GM21529 (cell line): ENCODE results near the gene XDH.

Source experiments
- ATAC-seq: cut with Tn5 transposase; IDR thresholded peaks from one replicate; pipeline ENCODE4 v1.9.1; 2021; ENCODE audit not compliant: unreplicated experiment

XDH gene

DNA sequence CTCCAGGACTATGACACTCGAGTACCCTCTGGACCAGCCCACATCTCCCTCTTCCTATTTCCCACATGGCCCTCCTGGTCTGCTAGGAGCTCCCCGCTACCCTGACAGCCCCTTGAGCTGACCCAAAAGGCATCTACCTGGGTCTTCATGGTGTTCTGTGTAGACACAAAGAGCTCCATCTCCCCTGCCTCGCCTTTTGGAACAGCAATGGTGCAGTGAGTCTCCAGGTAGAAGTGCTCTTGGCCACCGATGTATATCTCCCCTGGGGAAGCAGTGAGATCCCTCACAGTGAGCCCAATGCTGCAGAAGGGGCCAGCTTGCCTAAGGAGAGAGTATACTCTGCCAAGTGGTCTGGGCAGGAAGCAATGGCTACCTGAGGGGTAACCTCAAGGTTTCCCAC lies 47.8 kb downstream of the XDH start:
- ATAC-seq = no peak

DNA sequence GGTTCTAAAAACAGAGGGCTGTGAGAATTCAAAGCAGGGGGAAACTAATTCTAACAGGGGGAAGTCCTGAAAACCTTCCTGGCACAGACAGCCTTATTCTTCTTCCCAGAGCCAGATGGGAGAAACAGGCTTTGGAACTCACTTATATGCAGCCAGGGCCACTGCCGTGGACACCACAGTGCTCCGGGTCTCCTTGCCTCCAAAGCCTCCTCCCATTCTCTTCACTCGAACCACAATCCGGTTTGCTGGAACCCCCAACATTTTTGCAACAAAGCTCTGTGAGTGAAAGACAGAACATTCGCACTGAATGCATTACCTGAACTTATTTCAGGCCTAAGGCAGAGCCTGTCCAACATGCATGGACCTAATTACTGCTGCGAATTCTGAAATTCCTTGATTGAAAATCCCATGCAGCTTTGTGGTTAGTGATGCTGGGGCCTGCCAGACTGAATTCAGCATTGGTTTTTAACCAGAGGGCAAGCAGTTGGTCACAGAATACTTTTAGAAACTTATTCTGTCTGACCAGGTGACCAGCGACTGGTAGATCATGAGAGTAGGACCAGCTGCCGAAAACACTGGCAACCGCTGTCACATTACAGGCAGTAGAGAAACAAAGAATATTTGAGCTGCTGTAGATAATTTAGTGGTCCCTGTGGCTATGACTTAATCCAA lies 48.6 kb downstream of the XDH start:
- no peak for ATAC-seq

DNA sequence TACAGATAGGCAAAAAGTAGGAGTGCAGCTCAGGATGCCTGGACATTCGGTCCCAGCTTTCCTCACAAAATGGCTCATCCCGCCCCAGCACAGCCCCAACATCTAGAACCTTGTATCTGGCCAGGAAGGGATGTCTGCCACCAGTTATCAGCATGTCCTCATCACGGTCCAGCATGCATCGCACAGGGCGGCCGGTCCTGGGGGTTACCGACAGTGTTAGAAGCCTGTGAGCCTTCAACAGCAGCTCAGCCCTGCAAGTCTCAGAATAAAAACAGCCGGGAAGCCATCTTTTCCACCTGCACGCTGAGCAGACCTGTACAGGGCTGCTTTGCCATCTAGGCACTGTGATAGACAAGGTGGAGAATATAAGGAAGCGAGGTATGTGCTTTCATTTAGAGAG lies 49.2 kb downstream of the XDH start:
- no peak for ATAC-seq

DNA sequence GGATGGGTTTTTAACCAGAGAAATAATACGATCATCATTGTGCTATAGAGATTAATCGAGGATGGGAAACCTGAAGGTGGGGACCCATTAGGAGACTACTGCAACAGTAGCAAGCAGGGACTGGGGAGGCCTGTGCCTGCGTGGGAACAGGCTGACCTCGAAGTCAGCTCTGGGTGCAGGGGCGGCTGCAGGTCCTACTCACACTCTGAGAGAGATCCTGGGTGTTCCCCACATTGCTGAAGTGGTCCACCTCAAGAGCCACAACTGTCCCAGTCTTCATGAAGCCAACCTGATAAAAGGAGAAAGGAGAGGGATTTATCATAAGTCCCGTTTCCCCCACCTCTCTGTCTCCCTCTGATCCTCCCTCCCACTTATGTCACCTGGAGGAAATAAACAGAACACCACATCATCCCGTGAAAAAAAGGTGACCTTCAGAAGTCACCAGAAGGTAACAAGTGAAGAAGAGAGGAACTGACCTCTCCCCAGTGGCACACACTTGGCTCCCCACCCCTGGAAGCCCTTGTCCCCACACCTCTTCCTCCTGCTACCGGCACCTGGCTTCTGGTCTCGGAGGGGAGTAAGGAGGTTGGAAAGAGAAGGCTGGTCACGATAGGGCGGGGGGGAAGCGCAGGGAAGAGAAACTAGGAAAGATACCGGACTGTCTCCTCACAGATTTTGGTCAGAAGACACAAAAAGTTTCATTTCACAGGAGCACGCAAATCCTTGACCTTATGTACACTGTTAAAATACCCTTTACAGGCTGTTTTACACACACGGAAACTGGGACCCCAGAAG lies 50.4 kb downstream of the XDH start:
- no peak for ATAC-seq

DNA sequence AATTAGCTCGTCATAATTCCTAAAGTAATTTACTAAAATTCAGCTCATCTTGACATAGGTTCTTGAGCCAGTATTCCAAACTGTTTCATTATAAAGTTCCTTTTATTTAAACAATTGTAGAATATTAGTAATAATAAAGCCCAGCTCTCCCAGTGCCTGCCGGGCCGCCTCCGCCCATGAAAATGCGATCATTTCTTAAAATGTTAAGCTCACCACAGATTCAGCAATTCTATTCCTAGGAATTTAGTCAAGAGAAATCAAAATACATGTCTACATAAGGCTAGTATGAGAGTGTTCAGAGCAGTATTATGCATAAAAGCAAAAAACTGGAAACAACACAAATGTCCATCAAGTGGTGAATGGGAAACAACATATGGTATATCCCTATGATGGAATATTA lies 52.0 kb downstream of the XDH start:
- ATAC-seq = no peak

DNA sequence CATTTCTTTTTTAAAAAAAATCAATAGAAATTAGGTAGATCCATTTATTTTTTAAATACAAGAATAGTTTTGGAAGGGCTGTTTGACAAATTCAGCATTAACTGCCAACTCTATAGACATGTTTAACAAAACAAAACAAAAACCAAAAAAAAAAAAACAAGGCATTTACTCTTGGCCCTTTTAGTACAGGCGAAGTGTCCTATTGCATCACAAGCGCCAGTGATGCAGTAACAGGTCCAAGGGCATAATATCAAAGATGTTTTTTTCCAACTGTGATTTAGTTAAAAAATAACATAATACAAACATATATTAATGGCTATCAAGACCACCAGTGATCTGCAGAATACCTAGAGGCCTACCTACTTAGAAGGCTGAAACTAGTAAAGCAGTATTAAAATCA lies 55.3 kb downstream of the XDH start:
- no peak for ATAC-seq

DNA sequence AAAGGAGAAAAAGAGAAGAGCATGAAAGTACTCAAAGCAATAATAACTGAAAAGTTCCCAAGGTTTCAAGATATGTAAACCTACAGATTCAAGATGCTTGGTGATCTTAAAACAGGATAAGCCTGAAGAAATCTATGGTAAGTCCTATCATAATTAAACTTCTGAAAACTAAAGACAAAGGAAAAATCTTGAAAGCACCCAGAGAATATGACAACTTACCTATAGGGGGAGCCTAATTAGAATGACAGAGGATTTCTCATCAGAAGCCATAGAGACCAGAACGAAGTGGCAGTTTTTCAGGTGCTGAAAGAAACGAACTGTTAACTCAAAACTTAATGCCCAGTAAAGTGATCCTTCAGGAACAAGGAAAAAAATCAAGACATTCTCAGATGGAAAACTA lies 59.7 kb downstream of the XDH start:
- ATAC-seq = no peak

DNA sequence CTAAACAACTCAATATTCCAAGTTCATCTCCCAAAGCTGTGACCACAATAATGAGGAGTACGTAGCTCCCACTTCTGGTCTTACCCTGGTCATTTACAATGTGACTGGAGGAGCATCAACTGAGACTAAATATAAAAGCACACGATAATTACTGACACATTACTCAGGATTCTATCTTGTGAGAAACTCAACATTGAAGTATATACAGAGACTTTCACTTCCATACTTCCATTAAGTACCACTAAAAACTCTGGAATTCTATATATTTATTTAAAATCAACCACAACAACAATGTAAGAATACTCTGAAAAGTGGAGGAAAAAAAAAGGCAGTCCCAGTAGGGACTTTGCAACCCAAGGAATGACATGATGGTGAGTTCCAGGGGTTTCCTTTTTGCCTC lies 61.4 kb downstream of the XDH start:
- no peak for ATAC-seq

DNA sequence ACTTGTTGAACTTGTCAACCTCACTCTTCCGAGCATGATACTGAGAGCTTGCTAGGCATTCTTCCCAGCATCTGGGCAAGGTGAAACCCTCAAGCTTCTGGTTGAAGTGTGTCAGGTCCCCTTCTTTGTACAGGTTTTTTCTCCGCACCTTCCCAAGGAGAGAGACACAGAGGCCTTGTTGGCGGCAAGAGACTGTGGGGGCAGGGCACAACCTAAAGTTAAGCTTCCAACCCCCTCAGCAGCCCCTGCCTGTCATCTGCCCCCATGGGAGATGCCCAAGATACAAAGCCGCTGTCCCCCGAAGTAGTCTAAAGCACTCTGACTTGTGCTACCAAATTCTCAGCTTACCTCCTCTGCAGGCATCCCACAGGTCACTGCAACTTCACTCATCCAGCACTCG lies 64.9 kb downstream of the XDH start:
- ATAC-seq = no peak

DNA sequence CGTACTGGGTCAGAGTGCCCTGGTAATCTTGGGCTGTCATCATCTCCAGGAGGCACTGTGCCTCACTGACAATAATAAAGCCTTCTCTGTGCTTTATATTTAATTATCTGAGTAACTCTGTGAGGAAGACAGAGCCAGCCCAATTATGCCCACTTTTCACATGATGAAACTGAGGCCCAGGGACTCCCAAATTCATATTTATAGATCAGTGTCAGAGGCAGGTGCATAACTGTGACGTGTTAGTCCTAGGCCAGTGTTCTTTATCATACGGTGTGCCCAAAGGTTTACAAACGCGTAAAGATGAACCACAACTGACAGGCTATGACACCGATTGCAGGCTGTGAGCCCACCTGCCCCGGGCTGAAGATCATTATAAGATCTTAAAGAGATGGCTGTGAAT lies 65.4 kb downstream of the XDH start:
- ATAC-seq = no peak

DNA sequence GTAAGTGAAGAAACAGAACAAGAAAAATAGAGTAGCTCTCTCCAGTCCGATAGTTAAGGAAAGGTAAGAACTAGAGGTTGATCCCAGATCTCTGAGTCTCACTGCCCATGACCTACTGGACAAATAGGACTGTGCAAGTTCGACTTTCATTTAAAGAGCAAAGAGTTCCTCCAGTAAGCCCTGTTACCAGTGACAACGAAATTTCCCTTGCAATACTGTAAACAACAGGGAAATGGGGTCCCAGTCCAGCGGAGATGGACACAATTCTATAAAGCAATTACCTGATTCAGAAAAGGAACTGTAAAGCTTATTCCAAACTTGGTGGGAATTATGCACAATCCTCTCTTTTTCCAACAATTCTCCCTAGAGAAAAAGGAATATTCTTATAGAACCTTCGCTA lies 65.9 kb downstream of the XDH start:
- ATAC-seq = no peak

DNA sequence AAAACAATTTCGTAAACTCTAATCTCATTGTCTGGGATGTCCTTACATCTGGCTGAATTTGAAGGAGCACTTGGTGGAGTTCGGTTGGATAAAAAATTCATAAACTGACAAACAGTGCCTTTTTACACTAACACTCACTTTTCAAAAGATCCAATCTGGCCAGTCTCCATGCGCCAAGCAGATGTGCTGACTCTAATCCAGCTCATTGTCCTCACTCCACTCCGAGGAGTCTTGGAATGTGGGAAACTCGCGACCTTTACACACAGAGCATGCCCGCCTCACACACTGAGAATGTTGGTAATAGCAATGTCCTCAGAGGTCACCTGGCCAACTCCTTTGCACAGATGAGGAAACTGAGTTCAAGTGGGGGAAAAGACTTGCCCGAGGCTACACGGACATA lies 66.8 kb downstream of the XDH start:
- no peak for ATAC-seq

DNA sequence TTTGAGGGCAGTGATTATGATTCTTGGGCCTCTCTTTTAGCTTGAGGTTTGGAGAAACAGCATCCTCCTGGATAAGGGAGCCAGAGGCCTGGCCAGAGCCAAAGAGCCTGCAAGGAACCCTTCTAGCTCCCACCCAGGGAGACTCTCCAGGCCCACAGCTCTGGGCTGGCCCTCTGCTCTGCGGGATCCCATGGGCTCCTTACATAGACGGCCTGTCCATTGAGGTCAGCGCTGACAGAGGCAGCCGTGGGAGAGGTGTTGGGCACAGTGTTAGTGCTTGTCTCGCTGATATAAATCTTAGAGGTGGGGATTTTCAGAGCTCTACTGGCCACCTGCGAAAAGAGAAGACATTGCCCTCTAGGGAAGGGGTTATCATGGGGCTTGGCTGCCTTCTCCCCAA lies 67.2 kb downstream of the XDH start:
- ATAC-seq = no peak

DNA sequence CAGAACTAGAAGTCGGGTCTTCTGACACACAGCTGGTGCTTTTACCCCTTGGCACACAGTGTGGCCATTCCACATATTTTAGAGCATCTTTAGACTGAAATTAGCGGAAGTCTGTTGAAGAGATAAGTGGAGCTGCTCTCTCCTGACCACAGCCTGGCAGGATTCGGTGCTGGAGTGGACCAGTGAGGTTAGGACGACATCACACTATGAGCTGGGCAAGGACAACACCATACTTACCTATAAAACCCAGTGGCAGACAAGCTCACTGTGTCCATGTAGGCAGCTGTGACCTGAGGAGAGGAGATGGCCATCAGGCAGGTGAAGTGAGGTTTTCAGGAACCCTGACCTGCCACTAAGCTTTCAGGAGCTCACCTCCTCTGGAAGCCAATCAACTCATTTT lies 70.1 kb downstream of the XDH start:
- ATAC-seq = no peak

DNA sequence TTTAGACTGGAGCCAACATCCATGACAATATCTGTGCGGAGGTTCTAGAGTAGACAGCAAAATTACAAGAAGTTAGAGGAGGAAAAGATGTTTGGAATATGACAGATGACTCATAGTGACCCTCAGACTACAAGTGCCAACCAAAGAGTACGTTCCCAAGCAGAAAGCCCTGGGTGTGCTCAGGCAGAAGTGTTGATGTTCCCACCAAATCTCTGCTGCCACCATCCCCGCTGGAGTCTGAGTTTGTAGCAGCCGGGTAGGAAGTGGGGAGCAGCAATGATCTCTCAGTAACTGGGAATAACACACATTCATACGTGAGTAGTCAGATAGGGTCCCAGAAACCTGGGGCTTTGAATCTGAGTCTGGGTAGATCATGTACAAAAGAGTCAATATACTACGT lies 73.2 kb downstream of the XDH start:
- ATAC-seq = no peak

DNA sequence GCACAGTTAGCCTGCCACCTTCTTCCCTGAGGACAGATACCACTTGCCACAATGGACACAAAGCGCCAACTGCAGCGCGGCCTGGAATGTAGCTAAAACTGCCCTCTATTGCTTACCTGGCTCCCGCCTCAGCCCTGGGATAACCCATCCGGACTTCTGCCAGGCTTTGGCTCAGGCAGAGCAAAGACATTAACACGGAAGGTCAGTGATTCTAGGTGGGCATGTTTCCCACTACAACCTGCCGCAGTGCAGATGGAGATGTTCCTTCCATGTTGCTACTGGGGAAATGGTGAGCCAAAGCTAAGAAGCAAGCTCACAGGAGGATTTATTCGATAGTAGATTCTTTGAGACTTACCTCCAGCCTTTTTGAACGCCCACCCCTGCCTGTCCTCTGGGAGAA lies 74.8 kb downstream of the XDH start:
- ATAC-seq = no peak

DNA sequence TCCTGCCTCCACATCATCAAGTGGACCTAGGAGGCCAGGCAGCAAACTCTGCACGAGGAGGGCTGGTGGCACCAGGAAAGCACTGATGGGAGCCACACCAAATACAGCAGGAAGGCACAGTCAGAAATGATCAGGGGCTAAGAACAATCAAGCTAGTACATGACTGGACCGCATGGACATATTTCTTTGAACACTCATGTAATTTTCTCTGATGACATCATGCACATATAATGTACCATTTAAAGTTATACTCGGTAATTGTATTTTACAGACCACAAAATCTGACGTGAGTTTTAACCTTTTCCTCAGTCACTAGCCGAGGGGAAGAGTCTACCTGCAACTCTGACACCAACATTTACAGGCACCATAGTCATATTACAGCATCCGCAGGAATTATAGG lies 76.7 kb downstream of the XDH start:
- ATAC-seq = no peak

DNA sequence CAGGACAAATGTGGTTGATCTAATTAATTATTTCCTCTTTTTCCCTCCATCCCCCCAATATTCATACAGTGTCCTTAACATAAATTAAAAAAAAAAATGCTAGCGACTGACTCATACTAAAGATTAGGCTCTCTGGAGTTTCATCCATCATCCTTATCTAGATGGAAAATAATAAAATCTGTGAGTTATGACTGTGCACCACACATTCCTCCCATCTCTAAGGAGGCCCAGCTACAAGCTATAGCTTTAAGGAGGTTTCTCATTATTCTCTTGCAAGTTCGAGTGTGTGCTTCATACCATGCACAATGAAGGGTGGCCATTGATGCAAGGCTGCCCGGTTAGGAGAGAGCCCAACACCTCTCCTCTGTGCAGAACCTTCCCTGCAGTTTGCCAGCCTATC lies 77.3 kb downstream of the XDH start:
- no peak for ATAC-seq

DNA sequence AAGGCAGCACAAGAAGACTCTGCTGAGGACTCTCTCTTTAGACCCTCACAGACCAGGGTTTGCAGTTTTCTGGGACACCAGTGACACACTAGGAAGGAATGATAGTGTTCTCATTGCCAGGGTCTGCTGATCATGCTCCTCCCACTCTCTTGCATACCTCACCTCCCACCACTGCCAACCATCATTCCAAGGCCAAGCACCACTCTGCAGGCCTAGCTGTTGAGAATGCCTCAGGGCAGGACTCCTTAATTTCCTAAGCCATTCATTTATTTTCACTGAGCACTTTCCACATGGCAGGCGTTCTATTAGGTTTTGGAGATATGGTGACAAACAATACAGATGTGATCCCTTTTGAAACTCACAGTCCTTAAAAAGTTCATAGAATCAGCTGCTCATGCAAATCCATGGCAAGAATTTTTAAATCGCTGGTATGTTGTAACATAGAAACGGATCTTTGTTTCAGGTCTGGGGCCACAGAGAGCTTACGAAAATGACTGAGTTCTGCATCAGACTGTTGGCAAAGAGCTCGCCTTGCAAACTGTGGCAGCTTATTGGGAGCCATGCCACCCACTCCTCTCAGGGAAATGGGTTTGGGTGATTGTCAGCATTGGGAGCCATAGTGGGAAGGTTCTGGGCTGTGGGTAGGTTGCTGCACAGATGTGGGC lies 78.5 kb downstream of the XDH start:
- no peak for ATAC-seq

DNA sequence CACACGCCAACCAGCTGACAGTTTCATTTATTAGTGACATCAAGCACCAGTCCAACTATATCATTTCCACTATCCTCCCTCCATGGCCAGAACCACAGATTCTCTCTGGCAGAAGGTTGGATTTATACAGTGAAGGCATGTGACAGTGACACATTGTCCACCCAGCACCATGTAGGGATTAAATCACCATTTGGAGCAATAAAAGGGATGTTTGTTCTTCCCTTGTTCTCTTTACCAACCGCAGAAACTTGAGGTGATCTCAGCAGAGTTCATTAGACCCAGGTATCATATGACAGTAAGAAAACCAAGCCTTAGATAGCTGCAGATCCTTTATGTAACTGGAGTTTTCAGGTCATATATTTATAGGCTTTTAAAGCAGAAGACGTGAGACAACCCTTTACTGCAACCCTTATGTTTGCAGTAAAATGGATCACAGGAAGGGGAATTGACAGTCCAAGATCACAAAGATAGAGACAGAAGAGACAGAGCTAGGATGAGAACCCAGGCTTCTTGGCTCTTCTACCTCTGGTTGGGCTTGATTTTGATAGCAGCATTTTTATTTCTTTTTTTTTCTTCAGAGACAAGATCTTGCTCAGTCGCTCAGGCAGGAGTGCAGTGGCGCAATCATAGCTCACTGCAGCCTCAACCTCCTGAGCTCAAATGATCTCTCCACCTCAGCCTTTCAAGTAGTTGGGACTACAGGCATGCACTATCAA lies 80.1 kb downstream of the XDH start:
- ATAC-seq = no peak

DNA sequence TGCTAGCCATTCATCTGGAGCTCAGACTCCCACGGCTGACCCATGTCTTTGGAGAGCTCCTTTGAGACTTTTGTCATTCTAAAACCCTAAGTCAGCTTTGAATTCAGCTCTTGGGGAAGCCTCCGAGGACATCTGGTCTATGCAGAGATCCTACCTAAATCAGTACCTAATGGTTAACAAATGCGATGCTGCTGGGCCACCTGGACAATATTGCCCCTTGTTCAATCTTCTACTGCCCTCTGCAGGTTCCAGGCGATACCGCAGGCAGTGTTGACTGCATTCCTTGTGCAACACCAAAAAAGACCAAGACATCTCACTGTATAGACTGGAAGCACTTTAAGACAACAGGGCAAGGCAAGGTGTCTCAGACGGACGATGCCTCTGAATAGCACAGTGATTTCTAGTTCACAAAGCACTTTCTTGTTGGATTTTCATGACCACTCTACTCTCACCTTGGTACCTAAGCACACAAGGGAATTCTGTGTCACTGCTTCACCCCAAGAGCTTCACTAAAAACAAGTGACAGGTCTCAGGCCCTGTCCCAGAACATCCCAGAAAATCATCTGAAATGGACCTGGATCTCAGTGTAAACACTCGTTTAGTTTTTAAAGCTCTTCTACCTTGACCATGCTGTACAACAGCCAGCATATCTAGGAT lies 80.9 kb downstream of the XDH start:
- ATAC-seq = peak; percentile 81
